CD4-positive, alpha-beta T cell treated with Interleukin-4 for 4 hours (primary cell): ENCODE results near the gene XRN2.

Experiments
- DNase-seq: peaks from one replicate; pipeline ENCODE4 v3.0.0-alpha.2; 2020

XRN2 gene

DNA sequence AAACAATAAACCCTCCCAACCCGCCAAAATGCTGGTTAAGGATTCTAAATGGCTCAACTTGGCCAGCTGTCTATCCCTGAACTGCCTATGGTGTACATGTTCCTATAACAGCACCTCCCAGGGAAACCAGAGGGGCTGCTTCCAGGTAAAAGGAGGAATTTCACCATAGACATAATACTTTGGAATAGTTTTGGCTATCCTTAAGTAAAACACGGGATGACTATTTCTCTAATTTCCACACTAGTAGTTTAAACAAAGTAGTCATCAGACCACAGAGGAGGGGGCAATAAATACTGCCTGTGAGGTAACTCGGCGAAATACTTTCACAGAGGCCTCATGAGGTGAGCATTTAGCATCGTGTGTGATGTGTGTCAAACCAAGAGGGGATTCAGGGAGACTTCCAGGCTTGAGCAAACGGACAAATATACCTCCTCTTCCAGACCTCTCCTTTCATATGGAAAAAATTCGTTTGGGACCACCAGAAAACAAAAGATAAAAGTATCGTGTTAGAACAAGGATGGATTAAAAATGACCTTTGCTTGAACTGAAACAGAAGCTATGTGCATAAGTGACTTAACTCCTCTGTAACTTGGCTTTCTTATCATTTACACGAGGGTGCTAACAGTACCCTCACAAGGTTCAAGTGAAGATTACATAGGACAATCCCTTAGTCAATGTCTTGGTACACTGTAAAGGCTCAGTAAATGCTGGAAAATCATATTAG, 1.0 kb upstream of the XRN2 start:
- no peak for DNase-seq

DNA sequence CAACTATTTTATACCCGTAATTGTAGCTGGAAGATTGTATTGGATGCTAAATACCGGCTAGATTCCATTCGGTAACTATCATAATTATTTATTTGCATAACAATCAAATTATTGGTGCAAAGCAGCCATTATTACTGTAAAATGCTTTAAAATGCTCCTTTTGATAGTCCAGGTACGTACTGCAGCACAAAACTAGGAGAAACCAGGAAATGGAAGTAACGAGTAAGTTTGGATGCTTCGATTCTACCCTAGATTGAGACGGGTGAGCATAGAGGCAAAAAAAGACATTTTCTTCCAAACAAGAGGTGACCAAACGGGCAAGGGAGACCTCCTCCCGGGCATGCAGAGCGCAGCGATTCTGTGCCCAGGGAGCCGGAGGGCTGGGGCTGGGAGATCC, 469 bp upstream of the XRN2 start:
- no peak for DNase-seq

- DNase-seq: no peak
These were observed 898 bp downstream of the XRN2 start for GRCh38 chr20:21303872-21304586.

DNA sequence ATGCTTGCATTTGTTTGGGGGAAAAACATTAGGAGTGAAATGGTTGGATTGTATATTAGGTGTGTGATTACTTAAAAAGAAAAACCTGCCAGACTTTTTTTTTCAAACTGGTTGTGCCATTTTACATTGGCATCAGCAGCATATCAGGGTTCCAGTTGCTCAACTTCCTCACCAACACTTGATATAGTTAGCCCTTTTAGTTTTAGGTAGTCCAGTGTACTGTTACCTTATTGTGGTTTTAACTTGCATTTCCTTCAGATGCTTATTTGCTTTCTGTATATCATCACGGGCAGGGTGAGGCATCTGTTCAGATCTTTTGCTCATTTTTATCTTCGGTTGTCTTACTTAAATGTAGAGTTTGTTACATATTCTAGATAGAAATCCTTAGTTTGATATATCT, 5.2 kb downstream of the XRN2 start:
- DNase-seq: no peak

- DNase-seq: no peak
These were observed 6.7 kb downstream of the XRN2 start for GRCh38 chr20:21309678-21310467.

- no peak for DNase-seq
These were observed 9.8 kb downstream of the XRN2 start for GRCh38 chr20:21312813-21313474.

GRCh38 chr20:21315138-21315537, 12.0 kb downstream of the XRN2 start:
- DNase-seq: peak; percentile 26

DNA sequence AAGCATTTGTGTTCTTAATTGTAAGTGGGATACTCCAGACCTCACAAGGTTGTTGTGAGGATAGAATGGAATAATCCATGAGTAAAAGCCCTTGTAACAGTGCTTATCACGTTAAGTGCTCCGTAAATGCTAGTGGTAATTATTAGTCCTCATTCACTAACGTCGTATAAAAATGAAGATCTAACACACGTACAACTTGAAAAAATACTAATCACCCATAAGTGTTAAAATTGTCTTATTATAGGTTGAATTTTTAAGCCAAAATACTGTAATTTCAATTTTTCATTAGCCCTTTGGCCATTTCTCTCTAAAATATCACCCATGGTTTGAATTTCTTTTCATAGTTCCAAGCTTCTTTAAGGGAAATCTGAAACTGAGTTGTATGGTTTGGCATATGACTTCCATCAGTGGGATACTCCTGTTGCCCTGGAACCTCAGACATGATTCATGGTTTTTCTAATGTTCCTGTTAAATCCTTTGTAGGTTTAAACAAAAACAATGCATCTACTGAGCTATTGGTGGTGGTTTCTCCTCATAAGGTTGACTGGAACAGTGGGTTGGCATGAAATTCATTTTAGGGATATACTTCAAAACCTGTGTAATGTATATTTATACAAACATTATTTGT, 19.1 kb downstream of the XRN2 start:
- DNase-seq: no peak

- DNase-seq: peak; percentile 6
These were observed 19.8 kb downstream of the XRN2 start for GRCh38 chr20:21322921-21323331.

DNA sequence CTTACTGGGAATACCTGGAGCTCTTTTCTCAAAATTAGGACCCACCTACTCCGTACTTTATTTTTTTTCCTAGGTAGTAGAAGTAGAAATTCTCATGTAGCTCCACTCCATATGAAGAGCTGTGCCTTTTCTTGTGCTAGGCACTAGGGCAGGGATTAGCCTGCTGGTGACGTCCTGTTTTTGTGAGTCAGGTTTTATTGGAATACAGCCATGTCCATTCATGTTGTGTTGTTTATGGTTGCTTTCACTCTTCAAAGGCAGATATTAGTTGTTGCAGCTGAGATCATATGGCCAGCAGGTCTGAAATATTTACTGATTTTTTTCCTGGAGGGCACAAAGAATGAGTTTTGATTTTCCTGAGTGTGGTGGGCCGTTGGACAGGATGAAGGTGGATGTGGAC, 20.5 kb downstream of the XRN2 start:
- DNase-seq: no peak

- DNase-seq: no peak
These were observed 21.0 kb downstream of the XRN2 start for GRCh38 chr20:21324126-21324525.

DNA sequence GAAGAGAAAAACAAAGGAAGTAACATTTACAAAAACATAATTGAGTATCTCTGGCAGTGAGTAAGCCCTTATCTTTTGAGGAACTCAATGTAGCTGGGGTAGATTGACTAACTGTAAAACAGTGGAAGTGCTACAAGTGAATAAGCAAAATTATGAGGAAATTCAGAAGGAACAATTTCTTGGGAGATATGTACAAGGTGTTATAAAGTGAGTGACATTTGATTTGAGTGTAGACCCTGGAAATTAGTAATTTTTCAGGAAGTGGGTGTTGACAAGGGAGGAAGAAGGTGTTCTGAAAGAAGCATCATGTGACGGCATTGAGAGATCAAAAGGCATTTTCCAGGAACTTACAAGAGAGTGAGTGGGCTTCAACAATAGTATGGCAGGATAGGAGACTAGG, 22.2 kb downstream of the XRN2 start:
- DNase-seq: no peak

DNA sequence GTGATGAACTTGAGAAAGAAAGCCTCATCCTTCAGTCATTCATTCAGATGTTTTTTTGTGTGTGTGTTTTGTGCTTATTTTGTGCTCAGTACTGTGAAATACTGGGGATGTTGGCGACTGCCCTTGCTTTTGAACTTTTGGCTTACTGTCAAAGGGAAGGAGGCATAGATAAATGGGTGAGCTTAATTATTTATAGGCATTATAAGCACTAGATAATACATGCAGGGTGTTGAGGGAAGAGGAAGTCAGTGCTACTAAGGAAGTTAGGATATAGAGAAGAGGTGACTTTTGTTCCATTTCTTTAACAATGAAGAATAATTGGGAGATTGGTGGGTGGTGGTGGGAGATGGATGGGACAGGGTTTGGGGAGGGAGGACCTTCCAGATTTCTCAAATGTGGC, 23.6 kb downstream of the XRN2 start:
- no peak for DNase-seq

GRCh38 chr20:21336455-21337151, 33.5 kb downstream of the XRN2 start:
- no peak for DNase-seq

GRCh38 chr20:21338291-21338690, 35.2 kb downstream of the XRN2 start:
- no peak for DNase-seq

- no peak for DNase-seq
These were observed 36.4 kb downstream of the XRN2 start for GRCh38 chr20:21339499-21339898.

- no peak for DNase-seq
These were observed 38.0 kb downstream of the XRN2 start for GRCh38 chr20:21340991-21341697.

GRCh38 chr20:21342656-21343345, 39.7 kb downstream of the XRN2 start:
- DNase-seq: no peak

DNA sequence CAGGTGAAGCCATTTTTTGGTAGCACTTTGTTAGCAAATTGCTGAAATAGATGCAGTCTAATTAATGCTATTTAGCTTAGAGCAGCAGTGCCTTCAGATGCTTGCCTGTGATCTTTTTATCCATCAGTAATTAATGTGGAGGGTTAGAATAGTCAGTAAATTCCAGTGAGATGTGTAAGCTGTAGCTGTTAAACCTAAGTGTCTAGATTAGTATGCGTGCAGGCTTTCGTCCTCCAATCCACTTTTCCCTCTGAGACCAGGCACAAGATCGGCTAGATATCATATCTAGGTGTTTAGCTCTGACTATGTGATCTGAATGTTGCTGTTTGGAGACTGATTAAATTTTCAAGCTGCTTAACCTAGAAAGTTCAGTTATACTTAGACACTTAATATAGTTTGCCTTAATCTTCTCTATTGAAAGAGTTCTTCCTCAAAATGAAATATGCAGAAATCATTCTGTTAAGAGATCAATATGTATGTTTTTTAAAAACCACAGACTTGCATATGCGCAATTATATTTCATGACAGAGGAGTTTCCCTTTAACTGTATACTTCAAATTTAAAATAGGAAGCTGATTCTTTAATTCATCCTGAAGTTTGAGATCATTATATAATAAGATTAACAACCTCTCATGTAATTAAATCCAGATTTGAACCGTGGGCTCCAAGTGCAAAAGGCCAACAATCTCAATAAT, 41.2 kb downstream of the XRN2 start:
- DNase-seq: no peak

GRCh38 chr20:21344961-21345360, 41.8 kb downstream of the XRN2 start:
- no peak for DNase-seq
